GM10847 (cell line): ENCODE data around the gene RNF11.

Experiments
- POLR2A ChIP-seq: IDR thresholded peaks from 2 replicates; pipeline ENCODE4 v1.6.1; 2011; ENCODE audit not compliant: insufficient read length; ENCODE audit errors: extremely low read depth

The RNF11 gene

GRCh38 chr1:51235673-51236530, at the start of gene RNF11:
TSS of gene RNF11 (plus strand) at chr1:51236273. CDS start at chr1:51236757, 484 bp downstream.
- TF ChIP-seq POLR2A = peak; percentile 91

- no peak for TF ChIP-seq POLR2A
Measured at GRCh38 chr1:51188230-51188629, 47.8 kb upstream of the RNF11 start.

DNA sequence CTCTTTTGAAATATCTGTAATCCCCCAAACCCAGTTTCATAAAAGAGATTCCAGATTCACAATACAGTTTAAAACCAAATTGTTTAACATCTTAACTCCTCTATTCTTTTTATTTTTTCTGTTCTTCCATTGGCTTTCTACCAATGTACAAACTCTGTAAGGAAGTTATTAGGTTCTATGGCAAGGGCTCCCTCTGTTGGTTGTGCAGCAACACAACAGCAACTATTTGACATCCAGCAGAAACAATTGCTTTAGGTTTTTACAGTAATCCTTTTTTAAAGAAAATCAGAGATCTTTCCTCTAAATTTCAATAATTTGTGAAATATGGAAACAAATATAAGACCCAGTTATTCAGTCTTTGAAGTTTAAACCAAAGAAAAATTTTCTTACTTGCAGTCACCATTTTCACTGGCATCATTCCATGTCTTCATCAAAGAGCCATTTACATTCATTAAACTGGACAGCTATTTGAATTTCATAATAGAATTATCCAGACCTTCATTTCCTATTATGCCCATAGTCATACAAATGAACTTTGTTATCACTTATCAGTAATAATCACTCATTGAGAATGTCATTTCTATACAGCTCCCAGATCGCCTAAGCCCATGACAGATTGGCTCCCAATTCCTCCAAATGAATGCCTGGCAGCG, 46.5 kb upstream of the RNF11 start:
- no peak for TF ChIP-seq POLR2A

- no peak for TF ChIP-seq POLR2A
Measured at GRCh38 chr1:51190961-51191360, 45.1 kb upstream of the RNF11 start.

GRCh38 chr1:51192213-51192843, 43.7 kb upstream of the RNF11 start:
- TF ChIP-seq POLR2A = no peak

DNA sequence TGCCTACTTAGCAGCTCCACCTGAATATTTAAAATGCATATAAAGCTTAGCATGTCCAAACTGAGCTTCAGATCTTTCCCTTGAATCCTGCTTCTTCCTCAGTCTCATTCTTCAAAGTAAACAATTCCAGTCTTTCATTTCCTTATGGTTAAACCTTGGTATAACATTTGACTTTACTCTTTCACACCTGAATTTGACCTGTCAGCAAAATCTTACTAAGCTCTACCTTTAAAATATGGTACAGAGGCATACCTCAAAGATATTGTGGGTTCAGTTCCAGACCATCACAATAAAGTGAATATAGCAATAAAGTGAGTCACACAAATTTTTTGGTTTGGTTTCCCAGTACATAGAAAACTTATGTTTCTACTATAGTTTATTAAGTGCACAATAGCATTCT, 42.5 kb upstream of the RNF11 start:
- TF ChIP-seq POLR2A = no peak

GRCh38 chr1:51203121-51203873, 32.8 kb upstream of the RNF11 start:
- TF ChIP-seq POLR2A = no peak

GRCh38 chr1:51203874-51204245, 32.2 kb upstream of the RNF11 start:
- TF ChIP-seq POLR2A = no peak

GRCh38 chr1:51210055-51210454, 26.0 kb upstream of the RNF11 start:
- no peak for TF ChIP-seq POLR2A

DNA sequence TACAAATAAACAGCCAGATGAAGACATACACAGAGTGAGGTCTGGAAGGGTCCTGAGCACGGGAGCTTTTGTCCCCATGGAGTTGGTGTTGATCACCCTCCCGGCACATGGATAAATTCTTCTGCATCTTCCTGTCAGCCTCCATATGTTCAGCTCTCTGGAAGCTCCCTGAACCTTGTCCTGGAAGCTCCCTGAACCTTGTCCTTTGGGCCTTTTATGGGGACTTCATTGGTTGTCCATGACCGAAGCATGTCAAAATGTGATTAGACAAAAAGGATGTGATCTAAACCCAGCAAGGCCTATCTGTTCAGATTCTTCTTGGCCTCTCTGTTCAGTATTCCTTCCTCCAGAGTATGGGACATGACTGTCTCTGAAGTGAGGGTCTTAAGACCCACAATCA, 25.4 kb upstream of the RNF11 start:
- no peak for TF ChIP-seq POLR2A

DNA sequence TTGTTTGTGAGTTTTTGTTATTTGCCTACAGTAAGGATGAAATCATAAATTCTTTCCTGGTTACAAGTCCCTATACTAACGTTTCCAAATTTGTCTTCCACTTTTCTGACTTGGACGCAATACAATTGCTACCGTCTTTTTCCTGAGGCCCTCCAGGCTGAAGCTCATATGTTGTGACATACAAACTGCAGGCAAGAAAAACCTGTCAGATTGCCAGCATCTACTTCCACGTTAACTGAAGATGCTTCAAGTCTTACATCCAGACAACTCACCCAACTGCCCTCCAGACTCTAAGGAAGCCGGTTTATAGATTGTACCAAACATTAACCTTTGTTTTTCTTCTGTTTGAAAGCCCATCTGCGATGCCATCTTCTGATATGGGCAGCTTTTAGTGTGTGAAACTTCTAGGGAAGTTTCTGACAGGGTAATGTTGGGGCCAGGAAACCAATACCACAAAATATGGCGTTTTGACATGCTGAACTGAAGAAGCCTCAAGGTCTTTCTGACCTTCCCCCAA, 21.4 kb upstream of the RNF11 start:
- TF ChIP-seq POLR2A = no peak

GRCh38 chr1:51215169-51215568, 20.9 kb upstream of the RNF11 start:
- no peak for TF ChIP-seq POLR2A

DNA sequence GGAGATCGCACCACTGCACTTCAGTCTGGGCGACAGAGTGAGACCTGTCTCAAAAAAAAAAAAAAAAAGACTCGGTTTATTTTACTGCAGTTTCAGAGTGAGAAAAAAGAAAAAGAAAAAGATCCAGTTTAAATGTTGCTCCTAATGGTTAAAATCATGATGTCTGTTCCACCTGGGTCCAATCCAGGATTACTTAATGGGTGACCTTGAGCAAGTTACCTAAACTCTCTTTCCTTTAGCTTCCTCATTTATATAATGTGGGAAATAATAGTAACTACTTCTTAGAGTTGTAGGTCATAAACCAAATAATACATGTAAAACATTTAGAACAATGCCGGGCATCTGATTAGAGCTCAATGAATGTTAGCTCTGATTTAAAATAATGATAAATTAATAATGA, 19.4 kb upstream of the RNF11 start:
- no peak for TF ChIP-seq POLR2A

DNA sequence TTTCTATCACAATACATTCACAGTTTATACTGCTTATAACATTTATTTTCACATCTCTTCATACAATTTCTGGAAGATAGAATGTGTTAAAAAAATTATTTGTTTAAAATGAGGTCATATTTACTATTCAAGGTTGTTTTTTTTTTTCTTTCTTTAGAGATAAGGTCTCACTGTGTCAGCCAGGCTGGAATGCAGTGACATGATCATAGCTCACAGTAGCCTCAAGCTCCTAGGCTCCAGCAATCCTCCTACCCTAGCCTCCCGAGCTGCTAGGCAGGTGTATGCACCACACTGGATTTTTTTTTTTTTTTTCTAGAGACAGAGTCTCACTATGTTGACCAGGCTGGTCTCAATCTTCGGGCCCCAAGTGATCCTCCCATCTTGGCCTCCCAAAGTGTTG, 19.0 kb upstream of the RNF11 start:
- TF ChIP-seq POLR2A = no peak

DNA sequence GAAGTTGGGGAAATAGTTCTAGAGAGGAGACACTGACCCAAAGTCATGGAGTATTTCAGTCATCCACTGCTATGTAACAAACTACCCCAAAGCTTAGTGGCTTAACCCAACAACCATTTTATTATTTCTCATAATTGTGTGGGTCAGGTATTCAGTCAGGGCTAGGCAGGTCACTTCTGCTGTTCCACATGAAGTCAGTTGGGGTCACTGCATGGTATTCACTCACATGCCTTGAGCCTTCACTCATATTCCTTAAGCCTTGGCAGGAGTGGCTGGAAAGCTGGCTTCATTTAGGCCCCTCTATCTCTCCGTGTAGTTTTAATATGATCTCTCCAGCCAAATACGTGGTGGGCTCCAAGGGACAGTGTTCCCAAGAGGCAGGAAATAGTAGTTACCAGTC, 17.5 kb upstream of the RNF11 start:
- TF ChIP-seq POLR2A = no peak
